ENCODE data around the gene PUS10.

Gene PUS10

DNA sequence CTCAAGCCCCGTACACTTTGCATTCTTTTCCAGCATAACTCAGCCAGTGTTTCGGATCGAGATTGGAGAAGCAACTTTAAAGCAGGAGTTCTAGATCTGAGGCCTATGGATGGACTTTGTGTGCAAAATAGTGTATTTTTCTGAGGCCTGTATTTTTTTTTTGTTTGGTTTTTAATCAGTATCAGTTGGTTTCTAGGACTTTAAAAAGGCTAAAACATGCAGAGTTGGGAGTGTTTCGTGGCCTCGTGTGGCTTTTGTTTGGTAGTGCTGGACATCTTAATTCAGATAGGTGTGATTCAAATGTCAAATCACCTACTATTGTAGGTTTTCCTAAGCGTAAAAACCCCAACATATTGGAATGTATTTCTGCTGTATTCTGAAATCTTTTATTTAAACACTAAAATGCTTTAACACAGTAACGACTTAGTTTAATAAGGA, 282 bp upstream of the PUS10 start:
- TF ChIP-seq GATA3 (IDR thresholded peaks at IDR 0.05; ENCODE audit: low read depth, low read length) (no peak), GATA2 (IDR thresholded peaks at IDR 0.05; ENCODE audit: low read depth, low read length) (no peak)

DNA sequence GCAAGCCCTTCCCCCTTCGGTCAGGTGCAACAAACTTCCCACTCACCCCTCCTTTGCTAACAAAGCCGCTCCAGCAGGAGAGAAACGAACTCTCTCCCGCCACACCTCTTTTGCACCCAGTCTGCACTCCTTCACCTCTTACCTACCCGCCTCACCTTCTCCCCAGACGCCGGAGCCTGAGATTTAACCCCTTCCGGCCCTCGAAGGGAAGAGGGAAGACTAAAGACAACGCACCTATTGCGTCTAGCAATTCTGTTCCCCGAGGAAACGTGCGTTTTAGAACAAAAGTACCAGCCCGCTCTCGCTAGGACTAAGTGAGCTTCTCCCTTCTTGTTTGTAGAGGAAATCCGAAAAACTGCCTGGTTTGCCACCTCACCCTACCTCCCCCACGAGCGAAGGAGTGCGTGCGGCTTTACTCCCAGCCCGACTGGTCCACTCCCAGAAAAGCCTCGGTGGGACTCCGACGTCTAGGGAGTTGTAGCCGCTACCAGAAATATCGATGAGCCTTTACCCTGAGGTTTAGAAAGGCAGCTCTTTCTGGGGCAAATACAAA, 976 bp downstream of the PUS10 start:
- no peak for TF ChIP-seq GATA3 (IDR thresholded peaks at IDR 0.05; ENCODE audit: low read depth, low read length)
- no peak for TF ChIP-seq GATA2 (IDR thresholded peaks at IDR 0.05; ENCODE audit: low read depth, low read length)

GRCh38 chr2:61016392-61017002, 1.6 kb downstream of the PUS10 start:
- no peak for TF ChIP-seq GATA3 (IDR thresholded peaks at IDR 0.05; ENCODE audit: low read depth, low read length)
- TF ChIP-seq GATA2 (IDR thresholded peaks at IDR 0.05; ENCODE audit: low read depth, low read length) = no peak

GRCh38 chr2:61015976-61016375, 2.1 kb downstream of the PUS10 start:
- no peak for TF ChIP-seq GATA3 (IDR thresholded peaks at IDR 0.05; ENCODE audit: low read depth, low read length)
- no peak for TF ChIP-seq GATA2 (IDR thresholded peaks at IDR 0.05; ENCODE audit: low read depth, low read length)

GRCh38 chr2:61014763-61015162, 3.3 kb downstream of the PUS10 start:
- no peak for TF ChIP-seq GATA3 (IDR thresholded peaks at IDR 0.05; ENCODE audit: low read depth, low read length)
- TF ChIP-seq GATA2 (IDR thresholded peaks at IDR 0.05; ENCODE audit: low read depth, low read length) = no peak

- TF ChIP-seq GATA3 (IDR thresholded peaks at IDR 0.05; ENCODE audit: low read depth, low read length) = no peak
- TF ChIP-seq GATA2 (IDR thresholded peaks at IDR 0.05; ENCODE audit: low read depth, low read length) = no peak
Observed at GRCh38 chr2:61013382-61013781, 4.7 kb downstream of the PUS10 start.

- TF ChIP-seq GATA3 (IDR thresholded peaks at IDR 0.05; ENCODE audit: low read depth, low read length) = no peak
- no peak for TF ChIP-seq GATA2 (IDR thresholded peaks at IDR 0.05; ENCODE audit: low read depth, low read length)
Observed at GRCh38 chr2:61011678-61012077, 6.4 kb downstream of the PUS10 start.

DNA sequence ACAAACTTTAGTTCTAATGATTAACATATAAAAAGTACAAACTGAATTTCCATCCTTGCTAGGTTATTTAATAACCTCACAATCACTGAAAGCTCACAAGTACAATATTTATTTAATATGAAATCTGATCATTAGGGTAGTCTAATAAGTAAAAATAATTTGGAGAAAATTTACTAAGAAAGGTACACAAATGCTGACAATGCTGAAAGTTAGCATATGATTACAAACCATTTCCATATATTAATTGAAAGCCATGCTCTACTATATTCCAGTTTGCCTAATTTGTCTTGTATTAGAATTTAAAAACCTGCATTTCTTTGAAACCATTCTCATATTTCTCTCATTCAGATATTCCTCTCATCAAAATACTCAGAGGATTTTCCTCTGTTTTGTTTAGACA, 8.7 kb downstream of the PUS10 start:
- TF ChIP-seq GATA2 (IDR thresholded peaks at IDR 0.05; ENCODE audit: low read depth, low read length) (no peak), GATA3 (IDR thresholded peaks at IDR 0.05; ENCODE audit: low read depth, low read length) (no peak)

DNA sequence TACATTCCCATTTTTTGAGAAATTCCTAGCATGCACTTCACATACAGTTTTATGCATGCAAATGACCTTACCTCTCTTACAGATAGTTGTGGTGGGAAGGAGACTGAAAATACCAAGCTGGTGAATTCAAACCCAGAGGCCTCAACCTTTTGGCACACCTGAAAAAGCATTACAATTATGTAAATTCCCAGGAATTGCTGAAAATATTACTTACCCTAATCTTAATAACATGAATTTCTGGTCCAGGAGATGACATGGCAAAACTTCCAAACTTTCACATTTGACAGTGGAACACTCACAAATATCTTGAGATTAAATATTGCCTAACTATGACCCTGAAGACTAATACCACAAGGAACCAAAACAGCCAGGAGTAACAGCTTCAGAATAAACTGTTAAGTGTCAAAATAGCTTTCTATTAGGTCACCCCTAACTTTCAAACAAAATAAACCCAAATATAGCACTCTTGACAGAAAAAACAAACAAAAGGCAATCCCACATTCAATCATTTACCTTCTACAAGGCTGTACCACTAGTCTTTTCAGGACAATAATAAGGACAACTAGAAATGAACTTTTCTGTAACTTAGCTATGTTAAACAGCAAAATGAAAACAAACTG, 11.5 kb downstream of the PUS10 start:
- TF ChIP-seq GATA3 (IDR thresholded peaks at IDR 0.05; ENCODE audit: low read depth, low read length) (no peak), GATA2 (IDR thresholded peaks at IDR 0.05; ENCODE audit: low read depth, low read length) (no peak)

DNA sequence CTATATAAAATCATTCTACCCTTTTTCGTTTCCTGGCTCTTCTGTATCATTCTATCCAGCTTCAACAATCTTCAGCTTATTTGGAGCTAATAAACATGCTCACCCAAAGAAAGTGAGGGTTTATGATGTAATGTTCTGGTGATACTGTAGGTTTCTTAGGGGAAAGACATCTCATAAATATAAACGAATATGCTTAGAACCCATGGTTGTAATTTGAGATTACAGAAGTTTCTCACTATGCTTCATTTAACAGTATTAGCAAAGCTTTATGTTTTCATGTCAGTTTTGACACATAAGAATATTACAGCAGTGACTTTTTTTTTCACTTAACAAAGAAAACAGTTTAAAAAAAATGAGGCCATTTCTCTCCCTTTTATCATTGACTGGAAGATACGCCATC, 12.3 kb downstream of the PUS10 start:
- TF ChIP-seq GATA2 (IDR thresholded peaks at IDR 0.05; ENCODE audit: low read depth, low read length) (no peak), GATA3 (IDR thresholded peaks at IDR 0.05; ENCODE audit: low read depth, low read length) (no peak)

DNA sequence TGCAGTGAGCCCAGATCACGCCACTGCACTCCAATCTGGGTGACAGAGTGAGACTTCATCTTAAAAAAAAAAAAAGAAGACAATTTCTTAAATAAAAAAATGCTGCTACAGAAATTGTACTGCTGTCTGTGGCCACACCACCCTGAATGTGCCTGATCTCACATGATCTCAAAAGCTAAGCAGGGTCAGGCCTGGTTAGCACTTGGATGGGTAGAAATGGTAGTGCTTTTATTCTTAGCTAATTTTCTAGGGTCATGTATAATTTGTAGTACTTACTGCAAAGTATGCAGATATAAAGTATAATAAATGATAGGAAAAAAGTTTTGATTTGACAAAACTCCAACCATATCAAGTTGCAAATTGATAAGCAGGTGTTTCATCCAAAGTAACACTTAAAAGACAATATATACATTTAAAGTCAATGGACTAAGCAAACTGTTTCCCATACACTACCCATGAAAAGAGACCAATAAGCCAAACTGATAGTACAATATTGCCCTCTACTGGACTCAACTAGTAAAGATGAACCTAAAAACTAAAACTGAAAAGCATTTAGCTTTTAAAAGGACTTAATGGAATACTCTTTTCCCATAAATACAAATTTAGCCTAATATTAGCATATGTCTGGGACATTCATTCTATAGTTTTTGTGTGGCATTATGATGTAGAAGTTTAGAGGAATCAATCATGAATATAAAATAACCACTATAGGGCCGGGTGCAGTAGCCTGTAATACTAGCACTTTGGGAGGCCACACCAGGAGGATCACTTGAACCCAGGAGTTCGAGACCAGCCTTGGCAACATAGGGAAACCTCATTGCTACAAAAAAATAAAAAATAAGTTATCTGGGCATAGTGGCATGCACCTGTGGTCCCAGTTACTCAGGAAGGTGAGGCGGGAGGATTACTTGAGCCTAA, 19.2 kb downstream of the PUS10 start:
- no peak for TF ChIP-seq GATA3 (IDR thresholded peaks at IDR 0.05; ENCODE audit: low read depth, low read length)
- no peak for TF ChIP-seq GATA2 (IDR thresholded peaks at IDR 0.05; ENCODE audit: low read depth, low read length)

GRCh38 chr2:60994131-60994530, 23.9 kb downstream of the PUS10 start:
- no peak for TF ChIP-seq GATA3 (IDR thresholded peaks at IDR 0.05; ENCODE audit: low read depth, low read length)
- TF ChIP-seq GATA2 (IDR thresholded peaks at IDR 0.05; ENCODE audit: low read depth, low read length) = no peak

DNA sequence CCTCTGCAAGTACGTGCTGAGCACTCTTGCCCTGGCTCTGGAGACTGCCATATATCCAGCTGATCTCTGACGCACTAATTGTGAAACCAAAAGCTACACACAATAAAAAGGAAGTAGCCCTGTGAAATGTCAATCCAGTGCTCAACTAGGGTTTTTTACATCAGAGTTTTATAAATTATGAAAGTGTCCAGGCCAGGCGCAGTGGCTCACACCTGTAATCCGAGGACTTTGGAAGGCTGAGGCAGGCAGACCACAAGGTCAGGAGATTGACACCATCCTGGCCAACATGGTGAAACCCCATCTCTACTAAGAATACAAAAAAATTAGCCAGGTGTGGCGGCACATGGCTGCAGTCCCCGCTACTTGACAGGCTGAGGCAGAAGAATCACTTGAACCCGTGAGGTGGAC, 25.1 kb downstream of the PUS10 start:
- TF ChIP-seq GATA3 (IDR thresholded peaks at IDR 0.05; ENCODE audit: low read depth, low read length) (no peak), GATA2 (IDR thresholded peaks at IDR 0.05; ENCODE audit: low read depth, low read length) (no peak)

DNA sequence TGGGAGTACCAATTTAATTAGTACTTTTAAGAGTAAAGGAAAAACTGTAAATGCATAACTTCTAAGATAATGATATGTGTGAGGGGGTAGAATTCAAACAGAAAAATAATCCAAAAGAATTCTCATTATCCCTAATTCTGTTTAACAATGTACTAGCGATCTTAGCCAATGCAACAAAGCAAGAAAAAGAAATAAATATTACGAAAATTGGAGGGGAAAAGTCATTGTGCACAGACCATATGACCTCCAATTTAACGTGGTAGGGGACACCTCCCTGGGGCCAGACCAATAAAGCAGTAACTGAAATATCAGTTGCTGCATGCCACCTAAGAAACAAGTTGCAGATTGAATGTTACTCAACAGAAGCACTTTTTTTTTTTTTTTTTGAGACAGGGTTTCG, 26.4 kb downstream of the PUS10 start:
- TF ChIP-seq GATA2 (IDR thresholded peaks at IDR 0.05; ENCODE audit: low read depth, low read length) (no peak), GATA3 (IDR thresholded peaks at IDR 0.05; ENCODE audit: low read depth, low read length) (no peak)
